ENCODE results near the gene IL15. TPM values are rescaled to one million over a fixed set of nuclear protein-coding genes. Genes with fewer than 3 reads are reported as not detected.

The IL15 gene
- total RNA-seq, 1 experiment from 2014 or later, result 0.51 TPM

DNA sequence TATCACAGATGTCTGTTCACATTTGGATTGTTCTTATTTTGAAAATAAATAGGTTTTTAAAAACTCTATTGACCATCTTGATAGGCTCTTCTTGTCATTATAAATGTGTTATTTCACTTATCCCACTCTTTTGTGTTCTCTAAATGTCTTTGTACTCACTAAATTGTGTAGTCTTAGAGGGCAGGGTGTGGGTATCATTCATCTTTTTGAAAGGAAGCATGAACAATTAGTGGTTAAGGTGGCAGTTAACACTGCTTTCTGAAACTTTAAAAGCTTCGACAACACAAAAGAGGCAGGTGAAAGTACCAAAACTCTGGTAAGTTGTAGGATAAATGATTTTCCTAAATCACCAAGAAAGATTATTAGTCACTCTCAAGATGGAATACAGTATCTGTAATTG, 83.2 kb downstream of the IL15 start:
- ChIA-PET POLR2A (no interaction called here), CTCF (no interaction called here)
- peaks cover 8% of the 10 kb centered on the region for H3K4me1 Mint-ChIP-seq (ENCODE audit: insufficient read depth, unreplicated experiment)
- no peaks in the 10 kb centered on the region for H3K27me3 Mint-ChIP-seq (ENCODE audit: insufficient read depth, unreplicated experiment)
- no peak overlapping the region for H3K4me3 Mint-ChIP-seq (ENCODE audit: unreplicated experiment)
- H3K27ac Mint-ChIP-seq (ENCODE audit: low read depth, unreplicated experiment), result no peak overlapping the region
- no peak for TF ChIP-seq CTCF (IDR thresholded peaks at IDR 0.05; ENCODE audit: unreplicated experiment)
- no peaks in the 10 kb centered on the region for H3K9me3 Mint-ChIP-seq (ENCODE audit: unreplicated experiment)
- no peaks in the 10 kb centered on the region for H3K36me3 Mint-ChIP-seq (ENCODE audit: insufficient read depth, unreplicated experiment)
- intact Hi-C loops (cut with micrococcal nuclease), result no loop called here
- DNase-seq (ENCODE audit: unreplicated experiment), result no peak
- BruUV-seq (replicated peaks), result no TSS peak

- Mint-ChIP-seq H3K4me1 (ENCODE audit: insufficient read depth, unreplicated experiment) (no peaks in the 10 kb centered on the region), H3K27ac (ENCODE audit: low read depth, unreplicated experiment) (no peak overlapping the region), H3K36me3 (ENCODE audit: insufficient read depth, unreplicated experiment) (no peaks in the 10 kb centered on the region), H3K27me3 (ENCODE audit: insufficient read depth, unreplicated experiment) (no peaks in the 10 kb centered on the region), H3K9me3 (ENCODE audit: unreplicated experiment) (no peaks in the 10 kb centered on the region), H3K4me3 (ENCODE audit: unreplicated experiment) (no peak overlapping the region)
- POLR2A ChIA-PET, result no interaction called here
- intact Hi-C loops (cut with micrococcal nuclease), result no loop called here
- CTCF ChIA-PET, result no interaction called here
- no TSS peak for BruUV-seq (replicated peaks)
- no peak for DNase-seq (ENCODE audit: unreplicated experiment)
- no peak for TF ChIP-seq CTCF (IDR thresholded peaks at IDR 0.05; ENCODE audit: unreplicated experiment)
These were observed 84.8 kb downstream of the IL15 start for GRCh38 chr4:141721174-141721573.

GRCh38 chr4:141724646-141725045, 88.3 kb downstream of the IL15 start:
- ChIA-PET POLR2A (no interaction called here), CTCF (no interaction called here)
- Mint-ChIP-seq H3K36me3 (ENCODE audit: insufficient read depth, unreplicated experiment) (no peaks in the 10 kb centered on the region), H3K9me3 (ENCODE audit: unreplicated experiment) (no peaks in the 10 kb centered on the region), H3K27ac (ENCODE audit: low read depth, unreplicated experiment) (no peak overlapping the region), H3K27me3 (ENCODE audit: insufficient read depth, unreplicated experiment) (no peaks in the 10 kb centered on the region), H3K4me3 (ENCODE audit: unreplicated experiment) (no peak overlapping the region), H3K4me1 (ENCODE audit: insufficient read depth, unreplicated experiment) (no peaks in the 10 kb centered on the region)
- no TSS peak for BruUV-seq (replicated peaks)
- no peak for DNase-seq (ENCODE audit: unreplicated experiment)
- no peak for TF ChIP-seq CTCF (IDR thresholded peaks at IDR 0.05; ENCODE audit: unreplicated experiment)
- intact Hi-C loops (cut with micrococcal nuclease), result no loop called here

DNA sequence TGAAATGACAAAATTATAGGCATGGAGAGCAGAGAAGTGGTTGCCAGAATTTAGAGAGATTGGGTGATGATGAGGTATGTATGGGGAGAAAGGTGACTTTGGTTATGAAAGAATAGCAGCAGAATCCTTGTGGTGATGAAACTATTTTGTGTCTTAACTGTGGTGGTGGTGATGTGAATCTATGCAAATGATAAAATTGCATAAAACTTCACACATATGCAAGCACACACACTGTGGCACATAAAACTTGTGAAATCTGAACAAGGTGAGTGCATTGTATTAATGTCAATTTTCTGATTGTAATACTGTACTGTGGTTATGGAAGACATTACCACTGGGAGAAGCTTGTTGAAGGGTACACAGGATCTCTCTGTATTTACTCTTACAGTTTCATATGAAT, 91.0 kb downstream of the IL15 start:
- no peak overlapping the region for H3K4me3 Mint-ChIP-seq (ENCODE audit: unreplicated experiment)
- no peaks in the 10 kb centered on the region for H3K9me3 Mint-ChIP-seq (ENCODE audit: unreplicated experiment)
- POLR2A ChIA-PET, result no interaction called here
- H3K27me3 Mint-ChIP-seq (ENCODE audit: insufficient read depth, unreplicated experiment), result no peaks in the 10 kb centered on the region
- intact Hi-C loops (cut with micrococcal nuclease), result no loop called here
- no peaks in the 10 kb centered on the region for H3K36me3 Mint-ChIP-seq (ENCODE audit: insufficient read depth, unreplicated experiment)
- no peak for DNase-seq (ENCODE audit: unreplicated experiment)
- BruUV-seq (replicated peaks), result no TSS peak
- no peak overlapping the region for H3K27ac Mint-ChIP-seq (ENCODE audit: low read depth, unreplicated experiment)
- peaks cover 19% of the 10 kb centered on the region for H3K4me1 Mint-ChIP-seq (ENCODE audit: insufficient read depth, unreplicated experiment)
- no peak for TF ChIP-seq CTCF (IDR thresholded peaks at IDR 0.05; ENCODE audit: unreplicated experiment)
- CTCF ChIA-PET, result interaction anchor here (0.7 kb wide), 1 partner anchor 314 kb away, joined by 3 read pairs; no protein-coding TSS in a partner anchor
